ENCODE results near the gene FBXO40. TPM values are rescaled to one million over a fixed set of nuclear protein-coding genes. Genes with fewer than 3 reads are reported as not detected.

FBXO40 gene
- total and polyA plus RNA-seq, 9 of the 15 experiments (the other 6 are each of a cell fraction or from before 2014, with no cell fraction given) = 0.01 to 0.05 (median 0.04) TPM; not detected in 3

DNA sequence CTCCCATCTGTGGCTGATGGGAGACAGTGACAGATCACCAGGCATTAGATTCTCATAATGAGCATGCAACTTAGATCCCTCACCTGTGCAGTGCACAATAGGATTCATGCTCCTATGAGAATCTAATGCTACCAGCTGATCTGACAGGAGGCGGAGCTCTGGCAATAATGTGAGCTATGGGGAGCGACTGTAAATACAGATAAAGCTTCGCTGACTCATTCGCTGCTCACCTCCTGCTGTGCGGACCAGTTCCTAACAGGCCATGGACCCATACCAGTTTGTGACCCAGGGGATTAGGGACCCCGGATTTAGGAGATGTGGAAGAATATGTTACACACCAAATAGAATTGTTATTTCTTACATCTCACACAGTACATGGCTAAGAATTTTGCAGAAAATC lies 18.7 kb upstream of the FBXO40 start (continued):
- TF ChIP-seq, protein P1, sequence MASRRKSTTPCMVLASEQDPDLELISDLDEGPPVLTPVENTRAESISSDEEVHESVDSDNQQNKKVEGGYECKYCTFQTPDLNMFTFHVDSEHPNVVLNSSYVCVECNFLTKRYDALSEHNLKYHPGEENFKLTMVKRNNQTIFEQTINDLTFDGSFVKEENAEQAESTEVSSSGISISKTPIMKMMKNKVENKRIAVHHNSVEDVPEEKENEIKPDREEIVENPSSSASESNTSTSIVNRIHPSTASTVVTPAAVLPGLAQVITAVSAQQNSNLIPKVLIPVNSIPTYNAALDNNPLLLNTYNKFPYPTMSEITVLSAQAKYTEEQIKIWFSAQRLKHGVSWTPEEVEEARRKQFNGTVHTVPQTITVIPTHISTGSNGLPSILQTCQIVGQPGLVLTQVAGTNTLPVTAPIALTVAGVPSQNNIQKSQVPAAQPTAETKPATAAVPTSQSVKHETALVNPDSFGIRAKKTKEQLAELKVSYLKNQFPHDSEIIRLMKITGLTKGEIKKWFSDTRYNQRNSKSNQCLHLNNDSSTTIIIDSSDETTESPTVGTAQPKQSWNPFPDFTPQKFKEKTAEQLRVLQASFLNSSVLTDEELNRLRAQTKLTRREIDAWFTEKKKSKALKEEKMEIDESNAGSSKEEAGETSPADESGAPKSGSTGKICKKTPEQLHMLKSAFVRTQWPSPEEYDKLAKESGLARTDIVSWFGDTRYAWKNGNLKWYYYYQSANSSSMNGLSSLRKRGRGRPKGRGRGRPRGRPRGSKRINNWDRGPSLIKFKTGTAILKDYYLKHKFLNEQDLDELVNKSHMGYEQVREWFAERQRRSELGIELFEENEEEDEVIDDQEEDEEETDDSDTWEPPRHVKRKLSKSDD (conservative IDR thresholded peaks at IDR 0.05; ENCODE audit: low read length) = no peak
- TF ChIP-seq SPI1 (IDR thresholded peaks at IDR 0.05; ENCODE audit: borderline replicate concordance, low read depth, low read length) (no peak), SMARCC2 (IDR thresholded peaks at IDR 0.05; ENCODE audit: low read depth) (peak; percentile 74), L3MBTL2 (IDR thresholded peaks at IDR 0.05) (no peak; the same call in 1 of the 2 replicates), FOSL1 (tag; conservative IDR thresholded peaks at IDR 0.05) (peak; percentile 83), PHB (CRISPR knock-in tag; IDR thresholded peaks at IDR 0.05) (no peak), JUND (IDR thresholded peaks at IDR 0.05; ENCODE audit: borderline replicate concordance, low read depth, low read length) (peak; percentile 92), JUND (tag; IDR thresholded peaks at IDR 0.05; ENCODE audit: borderline replicate concordance, low read depth, low read length) (peak; percentile 89; the same call in 2 of the 3 replicates), GTF2A2 (tag; IDR thresholded peaks at IDR 0.05) (no peak), CBX1 (IDR thresholded peaks at IDR 0.05; ENCODE audit: low read depth) (no peak), JUN (IDR thresholded peaks at IDR 0.05; ENCODE audit: borderline replicate concordance, low read depth, low read length) (peak; percentile 81), JUN (CRISPR knock-in tag; IDR thresholded peaks at IDR 0.05; ENCODE audit: borderline replicate concordance) (no peak), LEF1 (IDR thresholded peaks at IDR 0.05) (0 out of 2 replicates have a peak, but pooled peaks have one; percentile 34), ELF1 (tag; IDR thresholded peaks at IDR 0.05) (no peak), ZNF436 (CRISPR knock-in tag; IDR thresholded peaks at IDR 0.05) (no peak), CBFA2T2 (conservative IDR thresholded peaks at IDR 0.05) (peak; percentile 63), TBL1XR1 (IDR thresholded peaks at IDR 0.05; ENCODE audit: low read length in 2 of 2) (no peak)
- TF ChIP-seq, protein P2, sequence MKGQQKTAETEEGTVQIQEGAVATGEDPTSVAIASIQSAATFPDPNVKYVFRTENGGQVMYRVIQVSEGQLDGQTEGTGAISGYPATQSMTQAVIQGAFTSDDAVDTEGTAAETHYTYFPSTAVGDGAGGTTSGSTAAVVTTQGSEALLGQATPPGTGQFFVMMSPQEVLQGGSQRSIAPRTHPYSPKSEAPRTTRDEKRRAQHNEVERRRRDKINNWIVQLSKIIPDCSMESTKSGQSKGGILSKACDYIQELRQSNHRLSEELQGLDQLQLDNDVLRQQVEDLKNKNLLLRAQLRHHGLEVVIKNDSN (CRISPR knock-in tag; IDR thresholded peaks at IDR 0.05) = no peak
- TF ChIP-seq, protein P3, sequence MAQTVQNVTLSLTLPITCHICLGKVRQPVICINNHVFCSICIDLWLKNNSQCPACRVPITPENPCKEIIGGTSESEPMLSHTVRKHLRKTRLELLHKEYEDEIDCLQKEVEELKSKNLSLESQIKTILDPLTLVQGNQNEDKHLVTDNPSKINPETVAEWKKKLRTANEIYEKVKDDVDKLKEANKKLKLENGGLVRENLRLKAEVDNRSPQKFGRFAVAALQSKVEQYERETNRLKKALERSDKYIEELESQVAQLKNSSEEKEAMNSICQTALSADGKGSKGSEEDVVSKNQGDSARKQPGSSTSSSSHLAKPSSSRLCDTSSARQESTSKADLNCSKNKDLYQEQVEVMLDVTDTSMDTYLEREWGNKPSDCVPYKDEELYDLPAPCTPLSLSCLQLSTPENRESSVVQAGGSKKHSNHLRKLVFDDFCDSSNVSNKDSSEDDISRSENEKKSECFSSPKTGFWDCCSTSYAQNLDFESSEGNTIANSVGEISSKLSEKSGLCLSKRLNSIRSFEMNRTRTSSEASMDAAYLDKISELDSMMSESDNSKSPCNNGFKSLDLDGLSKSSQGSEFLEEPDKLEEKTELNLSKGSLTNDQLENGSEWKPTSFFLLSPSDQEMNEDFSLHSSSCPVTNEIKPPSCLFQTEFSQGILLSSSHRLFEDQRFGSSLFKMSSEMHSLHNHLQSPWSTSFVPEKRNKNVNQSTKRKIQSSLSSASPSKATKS (CRISPR knock-in tag; IDR thresholded peaks at IDR 0.05) = no peak
- TF ChIP-seq, protein P4, sequence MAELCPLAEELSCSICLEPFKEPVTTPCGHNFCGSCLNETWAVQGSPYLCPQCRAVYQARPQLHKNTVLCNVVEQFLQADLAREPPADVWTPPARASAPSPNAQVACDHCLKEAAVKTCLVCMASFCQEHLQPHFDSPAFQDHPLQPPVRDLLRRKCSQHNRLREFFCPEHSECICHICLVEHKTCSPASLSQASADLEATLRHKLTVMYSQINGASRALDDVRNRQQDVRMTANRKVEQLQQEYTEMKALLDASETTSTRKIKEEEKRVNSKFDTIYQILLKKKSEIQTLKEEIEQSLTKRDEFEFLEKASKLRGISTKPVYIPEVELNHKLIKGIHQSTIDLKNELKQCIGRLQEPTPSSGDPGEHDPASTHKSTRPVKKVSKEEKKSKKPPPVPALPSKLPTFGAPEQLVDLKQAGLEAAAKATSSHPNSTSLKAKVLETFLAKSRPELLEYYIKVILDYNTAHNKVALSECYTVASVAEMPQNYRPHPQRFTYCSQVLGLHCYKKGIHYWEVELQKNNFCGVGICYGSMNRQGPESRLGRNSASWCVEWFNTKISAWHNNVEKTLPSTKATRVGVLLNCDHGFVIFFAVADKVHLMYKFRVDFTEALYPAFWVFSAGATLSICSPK (IDR thresholded peaks at IDR 0.05; ENCODE audit: borderline replicate concordance) = no peak
- TF ChIP-seq, protein P5, sequence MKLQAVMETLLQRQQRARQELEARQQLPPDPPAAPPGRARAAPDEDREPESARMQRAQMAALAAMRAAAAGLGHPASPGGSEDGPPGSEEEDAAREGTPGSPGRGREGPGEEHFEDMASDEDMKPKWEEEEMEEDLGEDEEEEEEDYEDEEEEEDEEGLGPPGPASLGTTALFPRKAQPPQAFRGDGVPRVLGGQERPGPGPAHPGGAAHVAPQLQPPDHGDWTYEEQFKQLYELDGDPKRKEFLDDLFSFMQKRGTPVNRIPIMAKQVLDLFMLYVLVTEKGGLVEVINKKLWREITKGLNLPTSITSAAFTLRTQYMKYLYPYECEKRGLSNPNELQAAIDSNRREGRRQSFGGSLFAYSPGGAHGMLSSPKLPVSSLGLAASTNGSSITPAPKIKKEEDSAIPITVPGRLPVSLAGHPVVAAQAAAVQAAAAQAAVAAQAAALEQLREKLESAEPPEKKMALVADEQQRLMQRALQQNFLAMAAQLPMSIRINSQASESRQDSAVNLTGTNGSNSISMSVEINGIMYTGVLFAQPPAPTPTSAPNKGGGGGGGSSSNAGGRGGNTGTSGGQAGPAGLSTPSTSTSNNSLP (IDR thresholded peaks at IDR 0.05; ENCODE audit: borderline replicate concordance, low read depth, low read length) = peak; percentile 51; the same call in 1 of the 2 replicates
